ENCODE data around the gene PKIB.

The PKIB gene

DNA sequence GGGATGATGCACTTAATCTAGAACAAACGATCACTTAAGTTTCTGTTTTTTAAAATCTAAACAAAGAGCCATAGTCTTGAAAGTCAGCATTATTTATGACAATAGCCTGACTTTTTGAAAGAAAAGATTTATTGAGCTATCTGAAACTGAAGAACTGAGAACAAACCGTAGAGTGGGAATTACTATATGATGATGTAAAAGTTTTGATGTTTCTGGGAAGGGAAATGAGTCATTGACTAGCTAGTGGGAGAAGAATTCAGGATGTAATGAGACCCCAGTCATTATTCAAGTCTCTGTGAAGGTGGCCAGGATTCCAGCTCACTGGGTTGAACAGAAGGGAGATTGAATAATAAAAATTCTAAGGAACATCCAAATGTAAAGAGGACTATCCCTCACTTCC, 85.9 kb downstream of the PKIB start:
- TF ChIP-seq, protein P1, sequence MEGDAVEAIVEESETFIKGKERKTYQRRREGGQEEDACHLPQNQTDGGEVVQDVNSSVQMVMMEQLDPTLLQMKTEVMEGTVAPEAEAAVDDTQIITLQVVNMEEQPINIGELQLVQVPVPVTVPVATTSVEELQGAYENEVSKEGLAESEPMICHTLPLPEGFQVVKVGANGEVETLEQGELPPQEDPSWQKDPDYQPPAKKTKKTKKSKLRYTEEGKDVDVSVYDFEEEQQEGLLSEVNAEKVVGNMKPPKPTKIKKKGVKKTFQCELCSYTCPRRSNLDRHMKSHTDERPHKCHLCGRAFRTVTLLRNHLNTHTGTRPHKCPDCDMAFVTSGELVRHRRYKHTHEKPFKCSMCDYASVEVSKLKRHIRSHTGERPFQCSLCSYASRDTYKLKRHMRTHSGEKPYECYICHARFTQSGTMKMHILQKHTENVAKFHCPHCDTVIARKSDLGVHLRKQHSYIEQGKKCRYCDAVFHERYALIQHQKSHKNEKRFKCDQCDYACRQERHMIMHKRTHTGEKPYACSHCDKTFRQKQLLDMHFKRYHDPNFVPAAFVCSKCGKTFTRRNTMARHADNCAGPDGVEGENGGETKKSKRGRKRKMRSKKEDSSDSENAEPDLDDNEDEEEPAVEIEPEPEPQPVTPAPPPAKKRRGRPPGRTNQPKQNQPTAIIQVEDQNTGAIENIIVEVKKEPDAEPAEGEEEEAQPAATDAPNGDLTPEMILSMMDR (IDR thresholded peaks at IDR 0.05; ENCODE audit: low read length, missing control alignments), result no peak
- H3K4me3 ChIP-seq (replicated peaks; ENCODE audit: low read depth, low read length), result no peak overlapping the region
- peak; percentile 80 for DNase-seq (ENCODE audit: low read depth)

DNA sequence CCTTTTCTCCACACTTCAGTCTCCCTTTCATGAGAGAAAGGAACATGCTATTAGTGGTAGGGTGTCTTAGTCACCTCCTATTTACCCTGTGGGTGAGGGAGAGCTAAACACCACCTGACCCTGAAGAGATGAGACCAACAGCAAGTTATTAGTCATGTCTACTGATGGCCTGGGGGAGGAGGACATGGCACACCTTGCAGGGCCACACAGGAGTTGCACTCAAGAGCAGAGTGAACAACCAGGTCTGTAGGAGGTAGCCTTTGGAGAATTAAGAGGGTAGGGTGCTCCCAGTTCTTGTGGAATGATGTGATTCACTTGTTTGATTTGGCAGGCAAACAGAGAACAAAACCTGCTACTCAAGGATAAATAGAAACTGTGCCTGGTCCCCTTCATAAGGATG, 86.6 kb downstream of the PKIB start:
- TF ChIP-seq, protein P1 (IDR thresholded peaks at IDR 0.05; ENCODE audit: low read length, missing control alignments), result no peak
- no peak for DNase-seq (ENCODE audit: low read depth)

DNA sequence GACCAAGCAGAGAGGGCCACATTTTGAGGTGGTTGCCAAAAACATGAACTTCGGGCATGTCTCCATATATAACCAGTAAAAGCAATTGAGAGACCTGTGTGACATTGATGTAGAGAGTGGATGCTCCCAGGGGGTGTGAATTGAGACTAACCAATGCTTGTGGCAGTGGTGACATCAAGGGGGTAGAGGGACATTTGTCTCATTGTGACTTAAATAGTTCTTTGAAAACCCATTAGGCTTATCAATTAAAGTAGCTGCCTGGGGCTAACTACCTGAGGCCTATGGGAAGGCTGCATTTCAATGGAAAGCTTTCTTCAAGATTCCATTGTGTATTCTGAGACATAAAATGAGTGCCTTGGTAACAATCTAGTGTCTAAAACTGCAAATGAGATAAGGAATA, 87.3 kb downstream of the PKIB start:
- H3K4me3 ChIP-seq (replicated peaks; ENCODE audit: low read depth, low read length), result no peak overlapping the region
- DNase-seq (ENCODE audit: low read depth), result no peak
- TF ChIP-seq, protein P1 (IDR thresholded peaks at IDR 0.05; ENCODE audit: low read length, missing control alignments), result no peak

More for the DNA sequence above, 86.6 kb downstream of the PKIB start:
- no peak overlapping the region for H3K4me3 ChIP-seq (replicated peaks; ENCODE audit: low read depth, low read length)

DNA sequence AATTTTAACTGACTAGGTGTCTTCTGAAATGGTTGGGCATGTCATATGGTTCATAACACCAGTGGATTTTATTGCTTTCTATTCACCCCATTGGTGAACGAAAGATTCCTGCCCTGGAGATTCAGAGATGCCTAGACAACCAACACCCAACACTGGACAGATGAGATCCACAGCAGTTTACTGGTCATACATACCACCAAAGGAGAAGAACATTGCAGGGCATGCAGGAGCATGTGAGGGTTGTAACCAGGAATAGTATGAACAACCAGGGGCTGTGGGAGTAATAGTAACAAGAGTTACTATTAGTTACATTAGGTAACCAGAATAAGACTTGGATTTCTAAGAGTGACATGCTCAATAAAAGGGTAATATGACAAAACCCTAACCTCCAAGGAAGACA, 91.5 kb downstream of the PKIB start:
- H3K4me3 ChIP-seq (replicated peaks; ENCODE audit: low read depth, low read length), result no peak overlapping the region
- TF ChIP-seq, protein P1 (IDR thresholded peaks at IDR 0.05; ENCODE audit: low read length, missing control alignments), result no peak
- no peak for DNase-seq (ENCODE audit: low read depth)

DNA sequence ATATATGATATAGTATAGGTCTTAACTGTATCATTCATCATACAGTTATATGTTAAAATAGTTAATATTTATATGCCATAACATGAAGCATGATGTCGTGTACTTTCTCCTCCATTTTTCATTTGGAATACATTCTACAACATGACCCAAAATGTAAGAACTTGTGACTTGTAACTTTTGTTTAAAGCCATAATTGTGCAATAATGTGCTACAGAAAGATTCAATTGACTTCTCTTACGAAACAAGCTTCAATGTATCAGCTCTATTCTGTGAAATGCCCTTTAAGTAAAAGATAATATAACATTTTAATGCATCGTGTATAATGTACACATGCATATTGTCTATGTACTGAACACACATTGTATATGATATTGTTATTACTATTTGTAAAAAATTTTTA, 92.6 kb downstream of the PKIB start:
- TF ChIP-seq, protein P1 (IDR thresholded peaks at IDR 0.05; ENCODE audit: low read length, missing control alignments), result no peak
- H3K4me3 ChIP-seq (replicated peaks; ENCODE audit: low read depth, low read length), result no peak overlapping the region
- peak; percentile 15 for DNase-seq (ENCODE audit: low read depth)

DNA sequence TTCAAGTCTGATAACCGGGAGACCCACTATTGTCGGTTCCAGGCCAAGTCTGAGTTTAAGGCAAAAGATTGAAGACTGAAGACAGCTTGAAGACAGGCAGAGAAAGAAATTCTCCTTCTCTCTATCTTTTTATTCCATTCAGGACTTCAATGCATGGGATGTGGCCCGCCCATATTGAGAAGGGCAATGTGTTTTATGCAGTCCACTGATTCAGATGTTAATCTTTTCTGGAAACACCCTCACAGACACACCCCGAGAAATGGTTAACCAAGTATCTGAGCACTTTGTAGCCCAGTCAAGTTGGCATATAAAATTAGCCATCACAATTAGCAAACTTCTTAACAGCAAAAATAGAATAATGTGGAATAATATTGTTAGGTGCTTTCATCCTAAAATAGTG, 93.9 kb downstream of the PKIB start:
- DNase-seq (ENCODE audit: low read depth), result no peak
- TF ChIP-seq, protein P1 (IDR thresholded peaks at IDR 0.05; ENCODE audit: low read length, missing control alignments), result no peak
- no peak overlapping the region for H3K4me3 ChIP-seq (replicated peaks; ENCODE audit: low read depth, low read length)

DNA sequence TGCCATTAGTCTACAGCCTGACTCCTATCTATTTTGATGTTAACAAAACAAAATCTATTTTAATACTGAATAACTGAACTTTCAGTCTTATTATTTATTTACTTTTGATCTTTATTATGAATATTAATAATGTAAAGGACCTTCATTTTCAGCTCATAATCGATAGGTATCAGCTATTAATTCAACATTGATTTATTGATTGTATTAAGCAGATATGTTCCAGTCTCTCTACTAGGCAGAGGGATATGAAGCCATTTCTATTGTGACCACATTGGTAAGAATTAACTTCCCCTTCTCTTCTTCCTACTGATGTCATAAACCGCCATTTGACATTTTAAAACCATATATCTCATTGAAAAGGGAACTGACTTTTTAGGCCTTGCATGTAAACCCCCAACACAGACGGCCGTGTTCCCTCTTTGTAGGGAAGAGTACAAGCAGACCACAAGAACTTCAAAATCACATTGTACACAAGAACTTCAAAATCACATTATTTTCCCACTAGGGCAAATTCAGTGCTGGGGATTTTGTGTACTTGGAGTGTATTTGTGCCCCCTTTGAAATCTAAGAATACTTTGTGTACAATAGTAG, 99.8 kb downstream of the PKIB start:
- TF ChIP-seq, protein P1 (IDR thresholded peaks at IDR 0.05; ENCODE audit: low read length, missing control alignments), result no peak
- no peak overlapping the region for H3K4me3 ChIP-seq (replicated peaks; ENCODE audit: low read depth, low read length)
- no peak for DNase-seq (ENCODE audit: low read depth)
